NB4 (cell line): ENCODE data around the gene PSMA1.

Source experiments
- DNase-seq: peaks from one replicate; pipeline ENCODE4 v3.0.0; 2010; ENCODE audit warnings: low read depth
- H3K4me3 ChIP-seq: one replicate; pipeline ENCODE4 v1.5.1; 2011; ENCODE audit warnings: mild to moderate bottlenecking, low read depth, low read length, moderate library complexity
- CTCF ChIP-seq: IDR thresholded peaks from one replicate; pipeline ENCODE4 v1.5.1; 2012; ENCODE audit warnings: low read depth, low read length
- MAX ChIP-seq: IDR thresholded peaks from 2 replicates; pipeline ENCODE4 v1.6.1; 2011; ENCODE audit warnings: low read depth, low read length
- MYC ChIP-seq: IDR thresholded peaks from 2 replicates; pipeline ENCODE4 v1.6.1; 2011; ENCODE audit warnings: low read depth, low read length
- POLR2A ChIP-seq: IDR thresholded peaks from 2 replicates; pipeline ENCODE4 v1.6.1; 2011; ENCODE audit warnings: mild to moderate bottlenecking; ENCODE audit not compliant: insufficient read length; ENCODE audit errors: extremely low read depth

PSMA1 gene

GRCh38 chr11:14543260-14543659 is 23.1 kb upstream of the PSMA1 start:
- DNase-seq: no peak
- no peak overlapping the region for H3K4me3 ChIP-seq
- no peak for TF ChIP-seq POLR2A
- TF ChIP-seq MAX: no peak
- no peak for TF ChIP-seq MYC
- TF ChIP-seq CTCF: no peak

- H3K4me3 ChIP-seq: no peak overlapping the region
- DNase-seq: peak; percentile 67
- TF ChIP-seq MYC: no peak
- TF ChIP-seq CTCF: no peak
- no peak for TF ChIP-seq MAX
- no peak for TF ChIP-seq POLR2A
Observed at GRCh38 chr11:14542324-14542723, 22.1 kb upstream of the PSMA1 start.

GRCh38 chr11:14541192-14541947 is 21.2 kb upstream of the PSMA1 start:
- H3K4me3 ChIP-seq: no peak overlapping the region
- TF ChIP-seq MAX: no peak
- TF ChIP-seq MYC: no peak
- no peak for TF ChIP-seq POLR2A
- TF ChIP-seq CTCF: no peak
- DNase-seq: peak; percentile 31

GRCh38 chr11:14539982-14540421 is 19.8 kb upstream of the PSMA1 start:
- DNase-seq: peak; percentile 82
- no peak for TF ChIP-seq MAX
- H3K4me3 ChIP-seq: peak overlapping the region; percentile 35

- no peak for DNase-seq
- H3K4me3 ChIP-seq: no peak overlapping the region
- TF ChIP-seq CTCF: no peak
- no peak for TF ChIP-seq POLR2A
- no peak for TF ChIP-seq MYC
- TF ChIP-seq MAX: no peak
Observed at GRCh38 chr11:14538926-14539554, 18.9 kb upstream of the PSMA1 start.

GRCh38 chr11:14538271-14538925 is 18.2 kb upstream of the PSMA1 start:
- TF ChIP-seq MYC (no peak), CTCF (no peak), MAX (no peak), POLR2A (no peak)

More at GRCh38 chr11:14538271-14538925, 18.2 kb upstream of the PSMA1 start:
- DNase-seq: no peak
- H3K4me3 ChIP-seq: no peak overlapping the region
